IMR-90 (cell line): ENCODE results near the gene SPACA5. TPM values are rescaled to one million over a fixed set of nuclear protein-coding genes. Genes with fewer than 3 reads are reported as not detected.
"Not testable (repeated sequence)": the region's sequence is repeated elsewhere in the genome, so short reads cannot be mapped to it uniquely, and the experiment has no call there.

Experiments
- ATAC-seq: fragments of 200-7000 bp; cut with Tn5 transposase; 2 replicates; pipeline ENCODE4 v1.9.1; 2020; ENCODE audit warnings: low read depth, mild to moderate bottlenecking, moderate library complexity
- BruUV-seq: library from RNA; stranded (reverse); fragments of 400-500 nt; replicated peaks from 2 replicates; lab custom pipeline; 2021; lab: Mats Ljungman, UMichigan
- CTCF ChIA-PET: fragments of 300-600 bp; formaldehyde crosslinking; extraction: SDS; loops from one replicate; lab custom pipeline; 2021; ENCODE audit warnings: antibody characterized with exemption; lab: Yijun Ruan, JAX
- POLR2A ChIA-PET: fragments of 300-600 bp; sonication (Branson Sonifier 250); formaldehyde crosslinking; loops from one replicate; lab custom pipeline; 2022; ENCODE audit warnings: antibody characterized with exemption; ENCODE audit not compliant: unreplicated experiment; lab: Charles Lee
- DNase-seq: peaks from one replicate; pipeline ENCODE4 v3.0.0; 2013
- H2AFZ ChIP-seq: replicated peaks from 2 replicates; pipeline ENCODE3; 2013; ENCODE audit warnings: low read length, mild to moderate bottlenecking; ENCODE audit not compliant: poor library complexity
- H2AK5ac ChIP-seq: 2 replicates; pipeline ENCODE4 v1.6.1; 2013; ENCODE audit warnings: low read depth, low read length, inconsistent platforms
- H2AK9ac ChIP-seq: replicated peaks from 2 replicates; pipeline ENCODE3; 2013; ENCODE audit warnings: mild to moderate bottlenecking, low read depth, low read length, moderate library complexity; ENCODE audit not compliant: poor library complexity
- H2BK120ac ChIP-seq: 2 replicates; pipeline ENCODE4 v1.6.1; 2013; ENCODE audit warnings: low read depth, low read length, inconsistent platforms
- H2BK15ac ChIP-seq: 3 replicates; pipeline ENCODE4 v1.6.1; 2013; ENCODE audit warnings: low read depth, low read length, inconsistent platforms
- H2BK20ac ChIP-seq: 2 replicates; pipeline ENCODE4 v1.6.1; 2013; ENCODE audit warnings: low read depth, mild to moderate bottlenecking, inconsistent platforms, low read length, moderate library complexity
- H2BK5ac ChIP-seq: 2 replicates; pipeline ENCODE4 v1.6.1; 2013; ENCODE audit warnings: mild to moderate bottlenecking, low read depth, low read length, inconsistent platforms; ENCODE audit not compliant: poor library complexity, severe bottlenecking
- H3K14ac ChIP-seq: replicated peaks from 2 replicates; pipeline ENCODE4 v1.6.1; 2013; ENCODE audit warnings: low read depth, low read length, inconsistent platforms
- H3K18ac ChIP-seq: 2 replicates; pipeline ENCODE4 v1.6.1; 2013; ENCODE audit warnings: low read depth, low read length, control low read depth
- H3K23ac ChIP-seq: 2 replicates; pipeline ENCODE4 v1.6.1; 2013; ENCODE audit warnings: low read depth, low read length, inconsistent platforms
- H3K27ac ChIP-seq: 2 replicates; pipeline ENCODE4 v1.5.1; 2013; ENCODE audit warnings: mild to moderate bottlenecking, control low read depth, low read length; ENCODE audit not compliant: insufficient read depth
- H3K27me3 ChIP-seq: 2 replicates; pipeline ENCODE4 v1.6.1; 2013; ENCODE audit warnings: low read length; ENCODE audit not compliant: control insufficient read depth, insufficient read depth
- H3K36me3 ChIP-seq: 2 replicates; pipeline ENCODE4 v1.6.1; 2013; ENCODE audit warnings: low read length, mixed read lengths; ENCODE audit not compliant: control insufficient read depth, insufficient read depth
- H3K4ac ChIP-seq: 2 replicates; pipeline ENCODE4 v1.6.1; 2013; ENCODE audit warnings: low read depth, low read length, inconsistent platforms
- H3K4me1 ChIP-seq: 2 replicates; pipeline ENCODE4 v1.6.1; 2013; ENCODE audit warnings: low read length, mixed read lengths; ENCODE audit not compliant: control insufficient read depth, insufficient read depth
- H3K4me2 ChIP-seq: 2 replicates; pipeline ENCODE4 v1.6.1; 2013; ENCODE audit warnings: low read depth, mild to moderate bottlenecking, control low read depth, low read length, moderate library complexity
- H3K4me3 ChIP-seq: 2 replicates; pipeline ENCODE4 v1.5.1; 2013; ENCODE audit warnings: low read depth, mild to moderate bottlenecking, control low read depth, low read length, moderate library complexity; ENCODE audit not compliant: insufficient read depth
- H3K56ac ChIP-seq: 2 replicates; pipeline ENCODE4 v1.6.1; 2013; ENCODE audit warnings: low read length, inconsistent platforms; ENCODE audit not compliant: insufficient read depth; ENCODE audit errors: extremely low read depth
- H3K79me1 ChIP-seq, 2 experiments: 2 replicates each; pipeline ENCODE4 v1.6.1; 2013; ENCODE audit warnings: low read length in 2 of 2, inconsistent platforms in 1 of 2, low read depth in 1 of 2
- H3K9ac ChIP-seq: 2 replicates; pipeline ENCODE4 v1.6.1; 2013; ENCODE audit warnings: low read depth, low read length, control low read depth
- H3K9me1 ChIP-seq: 2 replicates; pipeline ENCODE4 v1.6.1; 2013; ENCODE audit warnings: low read length, inconsistent platforms; ENCODE audit not compliant: insufficient read depth
- H3K9me3 ChIP-seq: 2 replicates; pipeline ENCODE4 v1.6.1; 2013; ENCODE audit warnings: low read length; ENCODE audit not compliant: control insufficient read depth, insufficient read depth
- H4K20me1 ChIP-seq: 2 replicates; pipeline ENCODE4 v1.6.1; 2013; ENCODE audit warnings: low read length, inconsistent platforms; ENCODE audit not compliant: insufficient read depth
- H4K5ac ChIP-seq: 2 replicates; pipeline ENCODE4 v1.6.1; 2013; ENCODE audit warnings: mild to moderate bottlenecking, low read depth, low read length, control low read depth
- H4K8ac ChIP-seq, 2 experiments: 2 replicates each; pipeline ENCODE4 v1.6.1; 2013; ENCODE audit warnings: low read depth in 2 of 2, low read length in 2 of 2, control low read depth in 1 of 2, inconsistent platforms in 1 of 2
- H4K91ac ChIP-seq: 2 replicates; pipeline ENCODE4 v1.6.1; 2013; ENCODE audit warnings: low read depth, low read length, inconsistent platforms; ENCODE audit not compliant: insufficient read depth
- WGBS, 2 experiments: methylation state at CpG; one replicate each; pipeline versions ENCODE4 v1.1.5 to v1.1.7; 2013; ENCODE audit warnings: missing lambda C conversion rate in 2 of 2; ENCODE audit not compliant: insufficient read length in 1 of 2; ENCODE audit errors: extremely low coverage in 2 of 2; 5-methylcytosine and 5-hydroxymethylcytosine counted together
- dilution Hi-C: fragments of 300-500 bp; cut with HindIII; formaldehyde crosslinking; loops from one replicate; pipeline ENCODE4 v1.14.3; 2018; ENCODE audit warnings: low sequenced_read_pairs; ENCODE audit not compliant: unreplicated experiment
- in situ Hi-C: fragments of 300-500 bp; cut with MboI; formaldehyde crosslinking; loops from 3 replicates; pipeline ENCODE4 v1.14.3; 2019; ENCODE audit warnings: low sequenced_read_pairs, inconsistent platforms, mixed read lengths
- intact Hi-C: fragments of 100-400 bp; cut with micrococcal nuclease; formaldehyde crosslinking; loops from 2 replicates; pipeline ENCODE4 v1.10.0; 2022
- polyA plus RNA-seq, 3 experiments: library from polyadenylated mRNA; depleted of rRNA; stranded (reverse); fragments of >200 nt; gene quantifications; 2 replicates each; pipeline ENCODE4 v1.2.3, GENCODE V29; 2012; ENCODE audit warnings: low replicate concordance in 1 of 3
- total RNA-seq: library from RNA; depleted of rRNA; stranded (reverse); fragments of >200 nt; gene quantifications from 2 replicates; pipeline ENCODE4 v1.2.3, GENCODE V29; 2012

The SPACA5 gene
- total and polyA plus RNA-seq, 2 of the 4 experiments (the other 2 are of a cell fraction): not detected

- dilution Hi-C loops, BruUV-seq, H3K9me3 ChIP-seq, H3K27ac ChIP-seq, H4K8ac ChIP-seq, H3K79me1 ChIP-seq, H2BK20ac ChIP-seq, H3K9me1 ChIP-seq, CTCF ChIA-PET, H3K4me2 ChIP-seq, H3K23ac ChIP-seq, H3K56ac ChIP-seq, H3K27me3 ChIP-seq, H3K4me1 ChIP-seq, in situ Hi-C loops, H2AFZ ChIP-seq, intact Hi-C loops, H2BK5ac ChIP-seq, H3K4ac ChIP-seq, H3K14ac ChIP-seq, H3K4me3 ChIP-seq, H3K18ac ChIP-seq, POLR2A ChIA-PET, H4K91ac ChIP-seq, ATAC-seq, H4K5ac ChIP-seq, DNase-seq, H2AK9ac ChIP-seq, H3K9ac ChIP-seq, H2AK5ac ChIP-seq, H4K20me1 ChIP-seq, H3K36me3 ChIP-seq, H2BK120ac ChIP-seq, H2BK15ac ChIP-seq: not testable (repeated sequence)
- no CpG with 5 or more reads among the region's 46 CpGs for WGBS, 2 experiments
Measured at GRCh38 chrX:48016583-48017310, 10.0 kb downstream of the SPACA5 start.

GRCh38 chrX:48019892-48020291 lies 13.1 kb downstream of the SPACA5 start:
- CTCF ChIA-PET, ATAC-seq, H3K4me1 ChIP-seq, H2BK5ac ChIP-seq, H2AK9ac ChIP-seq, BruUV-seq, H3K27ac ChIP-seq, H3K79me1 ChIP-seq, H3K27me3 ChIP-seq, H3K9me1 ChIP-seq, H3K23ac ChIP-seq, H2AFZ ChIP-seq, H4K91ac ChIP-seq, DNase-seq, H2AK5ac ChIP-seq, intact Hi-C loops, H4K8ac ChIP-seq, H2BK15ac ChIP-seq, H3K18ac ChIP-seq, H3K56ac ChIP-seq, H4K5ac ChIP-seq, H2BK20ac ChIP-seq, H3K36me3 ChIP-seq, H3K14ac ChIP-seq, POLR2A ChIA-PET, dilution Hi-C loops, H3K9ac ChIP-seq, H3K4ac ChIP-seq, H3K9me3 ChIP-seq, H4K20me1 ChIP-seq, H2BK120ac ChIP-seq, H3K4me2 ChIP-seq, H3K4me3 ChIP-seq: not testable (repeated sequence)
- in situ Hi-C loops: loop anchor here (10.0 kb wide), 1 partner anchor 185 kb away; the partner anchor contains the start of gene ZNF81
- no CpG with 5 or more reads among the region's 1 CpG for WGBS, 2 experiments
